ENCODE measurements around the gene MIF4GD. TPM values are rescaled to one million over a fixed set of nuclear protein-coding genes. Genes with fewer than 3 reads are reported as not detected.

Gene MIF4GD
- total and polyA plus RNA-seq, 9 of the 15 experiments (the other 6 are each of a cell fraction or from before 2014, with no cell fraction given): 11.8 to 63.8 (median 28.1) TPM

DNA sequence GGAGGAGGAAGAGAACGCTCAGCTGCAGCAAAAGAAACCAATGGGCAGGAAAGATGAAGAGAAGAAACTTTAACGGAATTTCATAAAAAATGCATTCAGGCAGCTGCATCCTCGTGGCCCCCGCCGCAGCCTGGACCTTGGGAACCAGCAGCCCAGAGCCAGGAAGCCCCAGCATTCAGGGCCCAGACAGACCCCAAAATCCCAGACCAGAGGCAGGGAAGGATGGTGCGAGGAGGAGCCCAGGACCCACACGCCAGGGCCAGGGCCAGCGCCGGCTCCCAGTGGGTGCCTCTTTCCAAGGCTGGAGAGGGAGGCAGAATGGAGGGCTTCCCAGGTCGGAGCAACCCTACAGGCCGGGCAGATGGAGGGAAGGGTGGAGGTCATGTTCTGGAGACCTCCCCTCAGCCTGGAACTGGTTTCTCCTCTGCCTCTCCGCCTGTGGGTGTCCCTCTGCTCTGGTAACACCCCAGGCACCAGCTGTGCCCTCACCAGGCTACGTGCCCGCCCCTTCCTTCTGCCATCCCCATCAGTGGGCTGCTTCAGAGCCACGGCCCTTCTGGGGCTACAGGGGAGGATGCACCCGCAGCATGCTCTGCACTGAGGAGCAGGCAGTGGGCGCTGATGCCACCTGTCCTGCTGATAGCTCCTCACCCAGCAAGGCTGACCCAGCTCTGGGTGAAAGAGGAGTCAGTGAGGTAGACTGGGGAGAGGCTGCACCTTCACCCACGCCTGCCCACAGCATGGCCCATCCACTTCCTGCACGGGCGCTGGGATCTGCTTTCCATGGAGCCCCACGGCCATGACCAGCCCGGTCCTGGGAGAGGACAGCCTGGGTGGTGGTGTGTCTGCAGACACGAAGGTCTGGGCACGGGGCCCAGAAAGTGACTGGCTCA lies 1.2 kb upstream of the MIF4GD start (continued):
- TF ChIP-seq, protein P1, sequence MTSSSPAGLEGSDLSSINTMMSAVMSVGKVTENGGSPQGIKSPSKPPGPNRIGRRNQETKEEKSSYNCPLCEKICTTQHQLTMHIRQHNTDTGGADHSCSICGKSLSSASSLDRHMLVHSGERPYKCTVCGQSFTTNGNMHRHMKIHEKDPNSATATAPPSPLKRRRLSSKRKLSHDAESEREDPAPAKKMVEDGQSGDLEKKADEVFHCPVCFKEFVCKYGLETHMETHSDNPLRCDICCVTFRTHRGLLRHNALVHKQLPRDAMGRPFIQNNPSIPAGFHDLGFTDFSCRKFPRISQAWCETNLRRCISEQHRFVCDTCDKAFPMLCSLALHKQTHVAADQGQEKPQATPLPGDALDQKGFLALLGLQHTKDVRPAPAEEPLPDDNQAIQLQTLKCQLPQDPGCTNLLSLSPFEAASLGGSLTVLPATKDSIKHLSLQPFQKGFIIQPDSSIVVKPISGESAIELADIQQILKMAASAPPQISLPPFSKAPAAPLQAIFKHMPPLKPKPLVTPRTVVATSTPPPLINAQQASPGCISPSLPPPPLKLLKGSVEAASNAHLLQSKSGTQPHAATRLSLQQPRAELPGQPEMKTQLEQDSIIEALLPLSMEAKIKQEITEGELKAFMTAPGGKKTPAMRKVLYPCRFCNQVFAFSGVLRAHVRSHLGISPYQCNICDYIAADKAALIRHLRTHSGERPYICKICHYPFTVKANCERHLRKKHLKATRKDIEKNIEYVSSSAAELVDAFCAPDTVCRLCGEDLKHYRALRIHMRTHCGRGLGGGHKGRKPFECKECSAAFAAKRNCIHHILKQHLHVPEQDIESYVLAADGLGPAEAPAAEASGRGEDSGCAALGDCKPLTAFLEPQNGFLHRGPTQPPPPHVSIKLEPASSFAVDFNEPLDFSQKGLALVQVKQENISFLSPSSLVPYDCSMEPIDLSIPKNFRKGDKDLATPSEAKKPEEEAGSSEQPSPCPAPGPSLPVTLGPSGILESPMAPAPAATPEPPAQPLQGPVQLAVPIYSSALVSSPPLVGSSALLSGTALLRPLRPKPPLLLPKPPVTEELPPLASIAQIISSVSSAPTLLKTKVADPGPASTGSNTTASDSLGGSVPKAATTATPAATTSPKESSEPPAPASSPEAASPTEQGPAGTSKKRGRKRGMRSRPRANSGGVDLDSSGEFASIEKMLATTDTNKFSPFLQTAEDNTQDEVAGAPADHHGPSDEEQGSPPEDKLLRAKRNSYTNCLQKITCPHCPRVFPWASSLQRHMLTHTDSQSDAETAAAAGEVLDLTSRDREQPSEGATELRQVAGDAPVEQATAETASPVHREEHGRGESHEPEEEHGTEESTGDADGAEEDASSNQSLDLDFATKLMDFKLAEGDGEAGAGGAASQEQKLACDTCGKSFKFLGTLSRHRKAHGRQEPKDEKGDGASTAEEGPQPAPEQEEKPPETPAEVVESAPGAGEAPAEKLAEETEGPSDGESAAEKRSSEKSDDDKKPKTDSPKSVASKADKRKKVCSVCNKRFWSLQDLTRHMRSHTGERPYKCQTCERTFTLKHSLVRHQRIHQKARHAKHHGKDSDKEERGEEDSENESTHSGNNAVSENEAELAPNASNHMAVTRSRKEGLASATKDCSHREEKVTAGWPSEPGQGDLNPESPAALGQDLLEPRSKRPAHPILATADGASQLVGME (CRISPR knock-in tag; IDR thresholded peaks at IDR 0.05): no peak
- TF ChIP-seq RBFOX2 (IDR thresholded peaks at IDR 0.05; ENCODE audit: low read depth, low read length): no peak
- TF ChIP-seq ZNF311 (CRISPR knock-in tag; IDR thresholded peaks at IDR 0.05): 0 out of 2 replicates have a peak, but pooled peaks have one; percentile 21
- TF ChIP-seq, protein P2, sequence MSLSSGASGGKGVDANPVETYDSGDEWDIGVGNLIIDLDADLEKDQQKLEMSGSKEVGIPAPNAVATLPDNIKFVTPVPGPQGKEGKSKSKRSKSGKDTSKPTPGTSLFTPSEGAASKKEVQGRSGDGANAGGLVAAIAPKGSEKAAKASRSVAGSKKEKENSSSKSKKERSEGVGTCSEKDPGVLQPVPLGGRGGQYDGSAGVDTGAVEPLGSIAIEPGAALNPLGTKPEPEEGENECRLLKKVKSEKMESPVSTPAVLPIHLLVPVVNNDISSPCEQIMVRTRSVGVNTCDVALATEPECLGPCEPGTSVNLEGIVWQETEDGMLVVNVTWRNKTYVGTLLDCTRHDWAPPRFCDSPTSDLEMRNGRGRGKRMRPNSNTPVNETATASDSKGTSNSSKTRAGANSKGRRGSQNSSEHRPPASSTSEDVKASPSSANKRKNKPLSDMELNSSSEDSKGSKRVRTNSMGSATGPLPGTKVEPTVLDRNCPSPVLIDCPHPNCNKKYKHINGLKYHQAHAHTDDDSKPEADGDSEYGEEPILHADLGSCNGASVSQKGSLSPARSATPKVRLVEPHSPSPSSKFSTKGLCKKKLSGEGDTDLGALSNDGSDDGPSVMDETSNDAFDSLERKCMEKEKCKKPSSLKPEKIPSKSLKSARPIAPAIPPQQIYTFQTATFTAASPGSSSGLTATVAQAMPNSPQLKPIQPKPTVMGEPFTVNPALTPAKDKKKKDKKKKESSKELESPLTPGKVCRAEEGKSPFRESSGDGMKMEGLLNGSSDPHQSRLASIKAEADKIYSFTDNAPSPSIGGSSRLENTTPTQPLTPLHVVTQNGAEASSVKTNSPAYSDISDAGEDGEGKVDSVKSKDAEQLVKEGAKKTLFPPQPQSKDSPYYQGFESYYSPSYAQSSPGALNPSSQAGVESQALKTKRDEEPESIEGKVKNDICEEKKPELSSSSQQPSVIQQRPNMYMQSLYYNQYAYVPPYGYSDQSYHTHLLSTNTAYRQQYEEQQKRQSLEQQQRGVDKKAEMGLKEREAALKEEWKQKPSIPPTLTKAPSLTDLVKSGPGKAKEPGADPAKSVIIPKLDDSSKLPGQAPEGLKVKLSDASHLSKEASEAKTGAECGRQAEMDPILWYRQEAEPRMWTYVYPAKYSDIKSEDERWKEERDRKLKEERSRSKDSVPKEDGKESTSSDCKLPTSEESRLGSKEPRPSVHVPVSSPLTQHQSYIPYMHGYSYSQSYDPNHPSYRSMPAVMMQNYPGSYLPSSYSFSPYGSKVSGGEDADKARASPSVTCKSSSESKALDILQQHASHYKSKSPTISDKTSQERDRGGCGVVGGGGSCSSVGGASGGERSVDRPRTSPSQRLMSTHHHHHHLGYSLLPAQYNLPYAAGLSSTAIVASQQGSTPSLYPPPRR (CRISPR knock-in tag; IDR thresholded peaks at IDR 0.05; ENCODE audit: borderline replicate concordance): no peak
- peak; percentile 27 for TF ChIP-seq HMGN3 (IDR thresholded peaks at IDR 0.05; ENCODE audit: borderline replicate concordance, extremely low read depth, insufficient read length, low read depth, low read length)
- no peak for TF ChIP-seq CTBP1 (IDR thresholded peaks at IDR 0.05; ENCODE audit: borderline replicate concordance)
- TF ChIP-seq POLR2G (IDR thresholded peaks at IDR 0.05; ENCODE audit: low read depth, low read length): peak; percentile 30
- TF ChIP-seq SAFB (IDR thresholded peaks at IDR 0.05; ENCODE audit: borderline replicate concordance, low read depth, low read length): no peak

All from K562 (cell line).